Fibroblast of gingiva (primary cell): ENCODE results near the gene C22orf31.

Experiments used
- DNase-seq: peaks from one replicate; pipeline ENCODE4 v3.0.0-alpha.2; 2011; ENCODE audit warnings: low read depth

The C22orf31 gene

DNA sequence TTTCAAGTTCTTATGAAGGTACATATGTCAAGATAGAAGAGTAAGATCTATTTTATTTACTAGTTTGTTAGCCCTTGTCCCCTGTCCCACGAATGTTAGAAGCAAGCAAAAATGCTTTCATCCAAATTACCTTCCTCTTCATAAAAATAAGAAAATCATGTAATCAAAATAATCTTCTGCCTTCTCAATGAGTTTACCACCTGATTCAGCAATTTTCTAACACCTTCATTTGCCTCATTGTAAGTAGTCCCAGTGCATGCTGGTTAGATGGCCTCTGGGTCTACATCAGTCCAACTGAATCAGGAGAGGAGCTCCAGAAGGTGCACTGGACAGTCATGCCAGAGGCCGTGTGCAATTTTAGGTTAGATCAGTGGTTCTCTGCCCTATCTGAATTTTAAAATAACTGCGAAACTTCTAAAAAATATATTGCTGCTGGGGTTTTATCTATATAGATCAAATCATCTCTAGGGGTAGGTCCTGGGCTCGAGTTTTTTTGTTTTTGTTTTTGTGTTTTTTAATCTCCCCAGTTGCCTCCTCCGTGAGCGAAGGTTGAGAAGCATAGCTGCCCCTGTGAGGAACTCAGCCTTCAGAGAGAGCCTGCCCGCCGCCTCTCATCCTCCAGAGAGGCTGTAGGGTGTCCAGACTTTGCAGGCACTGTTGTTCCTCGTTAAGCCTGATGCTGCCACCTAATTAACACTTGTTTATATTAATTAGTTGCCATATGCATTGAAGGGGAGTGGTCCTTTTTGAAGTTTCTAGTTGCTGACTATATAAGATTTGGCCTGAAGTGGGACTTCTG, 32.2 kb downstream of the C22orf31 start:
- DNase-seq = no peak

DNA sequence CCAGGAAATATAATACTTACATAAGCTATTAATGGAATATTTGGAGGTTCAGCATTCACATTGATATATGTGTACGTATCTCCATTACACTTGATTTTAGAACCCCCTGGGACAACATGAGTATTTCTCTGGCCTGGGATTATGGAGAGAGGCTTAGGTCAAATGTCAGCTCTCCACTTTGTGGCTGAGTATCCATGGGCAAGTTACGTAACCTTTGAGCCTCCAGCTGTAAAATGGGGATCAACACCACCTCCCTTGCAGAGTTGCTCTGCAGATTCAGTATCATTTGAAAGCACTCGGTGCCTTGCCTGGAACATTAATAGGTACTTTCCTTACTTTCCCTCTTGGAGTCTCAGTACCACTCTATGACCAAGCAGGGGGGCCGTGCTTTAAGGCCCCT, 33.2 kb downstream of the C22orf31 start:
- no peak for DNase-seq

- no peak for DNase-seq
Observed at GRCh38 chr22:29026579-29026978, 35.1 kb downstream of the C22orf31 start.

DNA sequence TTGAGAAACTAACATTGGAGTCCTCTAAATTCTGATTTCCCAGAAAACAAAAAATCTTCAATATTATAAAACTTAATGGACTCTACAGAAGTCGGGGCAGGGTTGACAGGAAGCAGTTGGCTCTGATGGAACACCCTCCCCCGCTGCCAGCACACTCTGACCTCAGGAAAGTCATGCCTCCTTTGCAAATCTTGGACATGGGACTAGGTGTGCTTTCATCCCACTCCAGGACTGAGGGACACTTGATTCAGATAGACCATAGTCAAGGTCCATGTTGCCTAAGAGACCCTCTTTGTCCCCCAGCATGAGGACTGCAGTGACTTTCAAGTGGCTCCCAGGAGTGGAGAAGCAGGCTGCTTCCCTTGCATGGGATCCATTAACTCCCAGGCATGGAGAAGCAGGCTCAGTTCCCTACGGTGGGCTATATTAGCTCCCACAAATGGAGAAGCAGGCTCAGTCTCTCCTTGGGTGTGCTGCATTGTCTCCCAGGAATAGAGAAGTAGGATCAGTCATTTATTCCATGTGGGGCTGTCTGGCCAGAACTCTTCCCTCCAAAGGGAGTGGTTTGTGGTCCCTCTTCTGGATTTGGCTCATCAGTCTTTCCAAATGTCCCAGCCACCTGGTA, 38.3 kb downstream of the C22orf31 start:
- DNase-seq = no peak

DNA sequence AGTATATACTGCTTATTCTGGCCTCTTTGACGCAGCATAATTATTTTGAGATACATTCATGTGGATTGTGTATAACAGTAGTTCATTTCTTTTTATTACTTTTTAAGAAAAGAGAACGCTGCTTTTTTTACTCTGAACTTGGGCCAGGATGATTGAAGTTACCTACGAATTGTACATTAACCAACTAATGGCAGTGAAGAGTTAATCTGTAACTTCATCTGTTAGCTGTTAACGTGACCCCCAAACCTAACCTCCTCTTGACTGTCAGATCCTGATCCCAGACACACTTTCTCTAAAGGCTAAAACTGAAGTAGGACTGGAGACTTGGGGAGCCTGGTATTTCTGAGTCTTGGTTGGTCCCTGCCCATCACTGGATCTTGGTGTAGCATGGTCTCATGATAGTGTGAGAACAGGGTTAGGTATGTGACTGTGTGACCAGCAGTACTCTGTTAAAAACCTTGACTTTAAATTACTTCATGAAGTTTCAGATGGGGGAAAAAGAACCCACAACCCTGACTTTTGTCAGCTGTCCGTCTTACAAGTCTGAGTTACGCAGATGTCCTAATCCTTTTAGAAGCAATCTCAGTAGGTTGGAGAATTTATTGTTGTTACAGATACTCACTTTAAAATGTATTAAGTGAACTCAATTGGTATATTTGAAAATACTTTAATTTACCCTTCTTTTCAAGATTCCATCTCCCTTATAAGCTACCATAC, 39.4 kb downstream of the C22orf31 start:
- DNase-seq = no peak

DNA sequence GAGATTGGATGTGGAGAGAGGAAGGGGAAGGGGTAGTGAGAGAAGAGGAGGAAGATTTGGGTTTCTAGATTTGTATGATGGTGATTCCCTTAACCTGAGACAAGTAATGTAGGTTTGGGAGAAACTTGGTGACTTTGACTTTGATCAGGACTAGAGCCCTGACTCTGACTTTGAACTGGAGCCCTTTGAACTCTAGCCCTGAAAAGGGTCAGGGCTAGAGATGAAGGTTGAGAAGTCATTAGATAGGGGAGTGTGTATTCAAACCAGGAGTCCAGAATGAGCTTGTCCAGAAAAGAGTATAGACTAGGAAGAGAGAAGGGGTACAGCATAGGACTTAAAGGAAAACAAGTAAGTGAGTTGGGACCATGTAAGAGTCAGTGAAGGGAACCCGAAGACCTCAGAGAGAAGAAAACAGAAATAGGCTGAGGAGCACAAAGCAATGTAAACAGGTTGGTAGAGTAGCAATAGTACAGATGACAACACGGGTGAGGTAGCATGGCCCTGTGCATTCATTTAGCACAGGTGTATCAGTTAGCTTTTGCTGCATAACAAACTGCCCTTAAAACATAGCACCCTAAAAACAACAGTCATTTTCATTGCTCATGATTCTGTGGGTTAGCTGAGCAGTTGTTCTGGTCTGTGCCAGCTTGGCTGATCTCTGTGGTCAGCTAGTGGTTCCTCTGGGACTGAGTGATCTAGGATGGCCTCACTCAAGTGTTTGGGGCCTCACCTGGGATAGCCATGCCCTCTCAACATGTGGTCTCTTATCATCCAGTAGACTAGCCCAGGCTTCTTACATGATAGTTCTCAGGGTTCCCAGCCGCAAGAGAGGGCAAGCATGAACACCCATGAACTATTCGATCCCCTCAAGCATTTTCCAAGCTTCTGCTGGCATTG, 43.1 kb downstream of the C22orf31 start:
- no peak for DNase-seq

GRCh38 chr22:29016067-29016938, 45.3 kb downstream of the C22orf31 start:
- no peak for DNase-seq

DNA sequence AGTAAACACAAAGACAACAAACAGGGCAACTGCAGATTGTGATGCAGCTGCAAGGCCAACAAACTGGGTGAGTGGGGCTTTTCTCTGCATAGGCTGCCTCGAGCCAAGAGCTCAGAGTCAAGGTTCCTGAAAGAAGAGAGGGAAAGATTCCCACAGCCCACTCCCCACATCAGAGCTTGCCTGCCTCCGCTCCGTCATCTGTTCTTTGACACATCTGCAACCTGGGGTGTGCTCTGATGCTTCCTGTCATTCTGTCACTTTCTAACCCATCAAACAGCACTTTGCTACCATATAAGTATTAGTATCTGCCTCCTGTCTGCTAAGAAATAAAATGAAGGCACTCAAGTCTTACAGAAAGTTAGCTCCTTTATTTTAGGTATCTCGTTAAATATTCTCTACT, 46.9 kb downstream of the C22orf31 start:
- no peak for DNase-seq

- DNase-seq = no peak
Observed at GRCh38 chr22:29014293-29014692, 47.3 kb downstream of the C22orf31 start.

DNA sequence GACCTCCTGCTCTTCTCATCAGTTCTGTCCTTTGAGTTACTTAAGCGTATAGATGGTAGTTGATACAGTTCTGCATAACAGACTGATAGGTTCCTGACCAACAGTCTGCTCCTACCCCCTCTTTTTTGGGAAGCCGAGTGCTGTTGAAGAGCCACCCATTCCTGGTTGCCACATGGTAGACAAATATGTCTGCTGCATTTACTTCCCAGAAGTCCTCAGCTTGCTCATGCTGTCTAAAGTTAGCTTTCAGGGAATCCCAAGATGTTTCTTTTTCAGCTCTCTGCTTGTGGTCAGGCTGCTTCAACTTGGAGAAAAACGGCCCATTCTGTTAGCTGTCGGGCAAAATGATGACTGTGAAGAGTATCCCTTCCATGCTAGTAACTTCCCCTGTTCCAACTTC, 48.7 kb downstream of the C22orf31 start:
- DNase-seq = no peak

DNA sequence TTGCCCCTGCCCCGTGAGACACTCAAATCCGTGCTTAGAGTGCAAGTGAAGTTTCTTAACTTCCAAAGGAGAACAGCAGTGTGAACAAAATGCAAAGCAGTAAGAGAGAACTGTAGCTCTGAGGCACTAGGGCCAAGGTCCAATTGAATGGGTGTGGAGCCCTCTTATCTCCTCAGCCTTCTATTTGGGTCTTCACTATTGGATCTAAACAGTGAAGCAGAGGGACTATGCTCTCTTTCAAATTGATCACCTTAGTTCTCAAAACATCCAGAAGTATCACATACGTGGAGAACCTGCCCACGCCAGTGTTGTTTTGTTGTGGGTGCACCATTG, 49.6 kb downstream of the C22orf31 start:
- DNase-seq = no peak

GRCh38 chr22:29011240-29012100, 50.2 kb downstream of the C22orf31 start:
- DNase-seq = no peak

DNA sequence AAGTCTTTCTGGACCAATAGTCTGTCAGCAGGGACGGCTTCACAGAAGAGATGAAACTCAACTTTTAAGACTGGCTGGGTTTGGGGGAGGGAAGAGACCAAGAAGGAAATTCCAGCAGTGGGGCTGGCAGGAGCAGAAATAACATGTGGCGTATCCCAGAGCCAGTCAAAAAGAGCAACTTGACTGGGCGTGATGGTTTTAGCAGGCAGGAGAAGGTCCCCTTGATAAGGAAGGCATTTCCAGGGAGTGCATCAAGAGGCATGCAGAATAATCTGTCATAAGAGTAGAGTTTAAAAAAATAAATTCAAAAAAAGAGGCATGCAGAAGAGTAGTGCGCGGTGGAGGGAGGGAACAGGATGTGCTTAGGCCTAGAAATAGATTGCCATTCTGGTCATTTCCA, 52.5 kb downstream of the C22orf31 start:
- no peak for DNase-seq
